Measurements from ENCODE around the gene NGEF. TPM values are rescaled to one million over a fixed set of nuclear protein-coding genes. Genes with fewer than 3 reads are reported as not detected.

The NGEF gene
- total RNA-seq, 6 experiments from 2014 or later, result 16.4 to 20.9 (median 20.2) TPM

- H3K36me3 ChIP-seq, result no peaks in the 10 kb centered on the region
- no peak for ATAC-seq
- H3K4me1 ChIP-seq, result no peaks in the 10 kb centered on the region
- 81% methylated on average over 19 of the region's 43 CpGs for WGBS (ENCODE audit: insufficient coverage, low coverage, low lambda C conversion rate, missing lambda C conversion rate)
- intact Hi-C loops (cut with DNase I), result no loop called here
- H3K27ac ChIP-seq, result no peak overlapping the region
- H3K27me3 ChIP-seq, result no peaks in the 10 kb centered on the region
- no peak for DNase-seq
- TF ChIP-seq POLR2A (IDR thresholded peaks at IDR 0.05) (no peak), CTCF (IDR thresholded peaks at IDR 0.05) (no peak)
- no peaks in the 10 kb centered on the region for H3K9me3 ChIP-seq
- H3K4me3 ChIP-seq, result no peak overlapping the region
Measured at GRCh38 chr2:232900811-232901735, 112.0 kb downstream of the NGEF start.

- Histone ChIP-seq H3K27ac (no peak overlapping the region), H3K4me3 (no peak overlapping the region), H3K9me3 (no peaks in the 10 kb centered on the region), H3K27me3 (no peaks in the 10 kb centered on the region), H3K36me3 (peaks cover 0 to 7% (median 0%) of the 10 kb centered on the region in 4 donors), H3K4me1 (no peaks in the 10 kb centered on the region)
- intact Hi-C loops (cut with DNase I), result no loop called here
- TF ChIP-seq CTCF (IDR thresholded peaks at IDR 0.05), result no peak
- no peak for TF ChIP-seq POLR2A (IDR thresholded peaks at IDR 0.05)
- 80% methylated on average over 16 of the region's 18 CpGs for whole genome bisulfite sequencing (ENCODE audit: insufficient coverage, low coverage, low lambda C conversion rate, missing lambda C conversion rate)
- peak; percentile 53 to 72 (median 56) for ATAC-seq
- DNase-seq, result no peak
Measured at GRCh38 chr2:232898592-232899543, 114.2 kb downstream of the NGEF start.

- Histone ChIP-seq H3K4me3 (no peak overlapping the region), H3K27ac (no peak overlapping the region), H3K4me1 (no peaks in the 10 kb centered on the region), H3K27me3 (no peaks in the 10 kb centered on the region), H3K9me3 (no peaks in the 10 kb centered on the region), H3K36me3 (peaks cover 0 to 7% (median 0%) of the 10 kb centered on the region in 4 donors)
- DNase-seq (no peak), ATAC-seq (no peak)
- WGBS (ENCODE audit: insufficient coverage, low coverage, low lambda C conversion rate, missing lambda C conversion rate), result 91% methylated on average over 13 of the region's 24 CpGs
- intact Hi-C loops (cut with DNase I), result no loop called here
- TF ChIP-seq CTCF (IDR thresholded peaks at IDR 0.05), result no peak
- TF ChIP-seq POLR2A (IDR thresholded peaks at IDR 0.05), result no peak
Measured at GRCh38 chr2:232897598-232898408, 115.3 kb downstream of the NGEF start.
